KOPT-K1 (cell line): ENCODE measurements around the gene FDX1.

Experiments used
- H3K27ac ChIP-seq: fragments of 200-600 bp; sonication (generic); 2 replicates; pipeline ENCODE4 v1.5.1; 2016; ENCODE audit warnings: antibody characterized with exemption, mild to moderate bottlenecking, low read depth, low read length; ENCODE audit not compliant: poor library complexity, severe bottlenecking
- H3K36me3 ChIP-seq: fragments of 200-600 bp; sonication (generic); 2 replicates; pipeline ENCODE4 v1.5.1; 2017; ENCODE audit warnings: antibody characterized with exemption, mild to moderate bottlenecking, low read length, moderate library complexity; ENCODE audit not compliant: insufficient read depth
- H3K9me3 ChIP-seq: fragments of 200-600 bp; sonication (generic); 2 replicates; pipeline ENCODE4 v1.5.1; 2017; ENCODE audit warnings: antibody characterized with exemption, low read length, mild to moderate bottlenecking; ENCODE audit not compliant: insufficient read depth, poor library complexity, severe bottlenecking

The FDX1 gene

DNA sequence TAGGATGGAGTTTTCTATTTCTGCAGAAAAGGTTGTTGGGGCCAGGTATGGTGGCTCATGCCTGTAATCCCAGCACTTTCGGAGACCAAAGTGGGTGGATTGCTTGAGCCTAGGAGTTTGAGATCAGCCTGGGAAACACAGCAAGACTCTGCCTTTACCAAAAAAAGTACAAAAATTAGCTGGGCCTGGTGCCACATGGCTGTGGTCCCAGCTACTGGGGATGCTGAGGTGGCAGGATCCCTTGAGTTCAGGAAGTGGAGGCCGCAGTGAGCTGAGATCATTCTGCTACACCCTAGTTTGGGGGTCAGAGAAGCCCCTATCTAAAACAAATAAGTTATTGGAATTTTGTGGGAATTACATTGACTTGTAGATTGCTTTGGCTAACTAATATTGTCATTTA lies 71.7 kb downstream of the FDX1 start:
- H3K27ac ChIP-seq: no peak overlapping the region
- no peaks in the 10 kb centered on the region for H3K9me3 ChIP-seq
- H3K36me3 ChIP-seq: no peaks in the 10 kb centered on the region

- Histone ChIP-seq H3K36me3 (no peaks in the 10 kb centered on the region), H3K9me3 (no peaks in the 10 kb centered on the region), H3K27ac (no peak overlapping the region)
Observed at GRCh38 chr11:110505528-110506284, 76.0 kb downstream of the FDX1 start.

- Histone ChIP-seq H3K9me3 (no peaks in the 10 kb centered on the region), H3K36me3 (no peaks in the 10 kb centered on the region), H3K27ac (no peak overlapping the region)
Observed at GRCh38 chr11:110507328-110507727, 77.6 kb downstream of the FDX1 start.

GRCh38 chr11:110508786-110509185 lies 79.0 kb downstream of the FDX1 start:
- Histone ChIP-seq H3K9me3 (no peaks in the 10 kb centered on the region), H3K27ac (no peak overlapping the region), H3K36me3 (no peaks in the 10 kb centered on the region)

GRCh38 chr11:110509472-110509871 lies 79.7 kb downstream of the FDX1 start:
- Histone ChIP-seq H3K36me3 (no peaks in the 10 kb centered on the region), H3K9me3 (no peaks in the 10 kb centered on the region), H3K27ac (no peak overlapping the region)

GRCh38 chr11:110512026-110512425 lies 82.3 kb downstream of the FDX1 start:
- no peak overlapping the region for H3K27ac ChIP-seq
- no peaks in the 10 kb centered on the region for H3K36me3 ChIP-seq
- peaks cover 6% of the 10 kb centered on the region for H3K9me3 ChIP-seq

DNA sequence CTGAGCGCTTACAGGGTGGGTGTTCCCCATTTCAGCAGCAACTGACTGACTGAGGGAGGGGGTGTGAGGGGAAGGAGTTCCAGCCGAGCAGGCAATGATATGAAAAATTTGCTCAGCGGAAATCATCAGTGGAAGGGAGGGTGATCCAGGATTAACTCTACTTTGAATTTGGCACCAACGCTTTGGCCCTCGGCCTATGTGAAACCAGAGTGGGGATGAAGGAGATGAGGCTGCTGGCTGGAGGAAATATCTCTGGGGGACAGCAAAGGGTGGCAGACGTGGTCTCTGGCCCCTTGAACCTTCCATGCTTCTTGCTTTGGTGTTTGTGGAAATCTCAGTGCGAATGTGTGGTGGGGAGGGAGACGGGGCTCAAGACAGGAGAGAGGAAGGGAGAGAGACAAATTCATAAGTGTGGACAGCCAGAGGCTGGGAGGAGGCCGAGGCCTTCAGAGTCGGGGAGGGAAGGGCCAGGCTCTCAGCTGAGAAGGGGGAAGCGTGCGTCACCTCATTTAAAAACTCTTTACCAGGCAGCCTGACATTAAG lies 83.6 kb downstream of the FDX1 start:
- no peak overlapping the region for H3K27ac ChIP-seq
- peaks cover 12% of the 10 kb centered on the region for H3K9me3 ChIP-seq
- no peaks in the 10 kb centered on the region for H3K36me3 ChIP-seq

DNA sequence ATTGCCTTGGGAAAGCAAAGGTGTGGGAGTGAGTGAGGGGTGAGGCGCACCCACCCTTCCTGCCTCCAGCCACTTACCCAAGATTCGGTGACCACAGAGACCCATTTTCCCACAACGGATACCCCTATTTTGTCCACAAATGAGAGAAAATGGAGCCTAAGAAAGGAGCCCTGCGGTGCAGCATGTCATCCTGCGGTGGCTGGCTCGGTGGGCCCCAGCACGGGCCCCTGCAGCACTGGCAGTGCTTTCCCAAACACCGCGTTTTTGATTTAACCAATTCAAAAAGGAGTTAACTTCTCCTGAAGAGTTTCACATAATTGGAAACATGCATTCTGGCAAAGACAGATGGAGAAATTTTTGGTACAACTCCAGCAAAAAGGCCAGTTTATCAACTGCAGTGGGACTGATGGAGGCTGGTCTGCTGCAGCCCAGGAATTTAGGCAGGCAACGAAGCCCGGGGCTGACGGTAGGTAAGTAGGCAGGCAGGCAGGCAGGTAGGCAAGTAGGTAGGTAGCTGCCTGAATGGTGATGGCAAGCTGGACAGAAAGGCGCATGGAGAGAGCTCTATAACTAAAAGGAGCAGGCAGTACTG lies 84.2 kb downstream of the FDX1 start:
- peaks cover 18% of the 10 kb centered on the region for H3K9me3 ChIP-seq
- no peak overlapping the region for H3K27ac ChIP-seq

More for the DNA sequence above, 84.2 kb downstream of the FDX1 start:
- H3K36me3 ChIP-seq: no peaks in the 10 kb centered on the region
